ENCODE results near the gene XPC. TPM values are rescaled to one million over a fixed set of nuclear protein-coding genes. Genes with fewer than 3 reads are reported as not detected.

Gene XPC
- polyA plus RNA-seq, 3 donors: 13.4 to 22.0 (median 15.5) TPM

- Histone ChIP-seq H2AFZ (ENCODE audit: insufficient read depth, low read depth, low read length, poor library complexity, severe bottlenecking) (no peak overlapping the region), H3K9me3 (replicated peaks in 1 of 2; ENCODE audit: control insufficient read depth in 1 of 2, insufficient read depth in 1 of 2, low read length in 2 of 2) (no peaks in the 10 kb centered on the region), H3K9ac (ENCODE audit: insufficient read depth, low read length, poor library complexity, severe bottlenecking) (no peak overlapping the region), H3K4me2 (replicated peaks; ENCODE audit: extremely low read depth, low read length, poor library complexity, severe bottlenecking) (no peak overlapping the region), H3K27me3 (ENCODE audit: control insufficient read depth in 2 of 2, insufficient read depth in 2 of 2, low read length in 2 of 2) (no peaks in the 10 kb centered on the region), H3K27ac (ENCODE audit: low read depth in 1 of 2, low read length in 2 of 2) (no peak overlapping the region), H3K79me2 (ENCODE audit: insufficient read depth, low read length) (peaks cover 27% of the 10 kb centered on the region), H4K20me1 (ENCODE audit: insufficient read depth, low read length) (no peaks in the 10 kb centered on the region), H3K36me3 (replicated peaks in 1 of 2; ENCODE audit: control insufficient read depth in 1 of 2, insufficient read depth in 2 of 2, low read length in 2 of 2) (peaks cover 52 to 63% of the 10 kb centered on the region in 2 donors), H3K4me3 (replicated peaks in 1 of 3; ENCODE audit: low read depth in 2 of 3, low read length in 3 of 3) (no peak overlapping the region), H3K4me1 (ENCODE audit: control insufficient read depth in 1 of 2, insufficient read depth in 2 of 2, low read length in 2 of 2) (no peaks in the 10 kb centered on the region)
- peaks cover 58 to 83% of the 10 kb centered on the region in 2 donors for H3K36me3 Mint-ChIP-seq
- no peaks in the 10 kb centered on the region for H3K9me3 Mint-ChIP-seq
- WGBS (ENCODE audit: insufficient coverage): 100% methylated on average over 5 of the region's 5 CpGs
- no peak for DNase-seq
- peaks cover 4% of the 10 kb centered on the region for H3K4me1 Mint-ChIP-seq
- TF ChIP-seq CTCF (IDR thresholded peaks at IDR 0.05): no peak
- intact Hi-C loops (cut with micrococcal nuclease): no loop called here
- H3K27ac Mint-ChIP-seq: peak overlapping the region in 2 of 7 donors; percentile 26 to 31
- no peak overlapping the region for H3K4me3 Mint-ChIP-seq
- H3K27me3 Mint-ChIP-seq (ENCODE audit: low read depth in 3 of 3): no peaks in the 10 kb centered on the region
Observed at GRCh38 chr3:14186854-14187458, 8.6 kb upstream of the XPC start.

GRCh38 chr3:14183015-14183577, 4.7 kb upstream of the XPC start:
- Histone ChIP-seq H3K4me1 (ENCODE audit: control insufficient read depth in 1 of 2, insufficient read depth in 2 of 2, low read length in 2 of 2) (peaks cover 6 to 10% of the 10 kb centered on the region in 2 donors), H4K20me1 (ENCODE audit: insufficient read depth, low read length) (no peaks in the 10 kb centered on the region), H3K36me3 (replicated peaks in 1 of 2; ENCODE audit: control insufficient read depth in 1 of 2, insufficient read depth in 2 of 2, low read length in 2 of 2) (peaks cover 57 to 69% of the 10 kb centered on the region in 2 donors), H3K4me2 (replicated peaks; ENCODE audit: extremely low read depth, low read length, poor library complexity, severe bottlenecking) (no peak overlapping the region), H3K9me3 (replicated peaks in 1 of 2; ENCODE audit: control insufficient read depth in 1 of 2, insufficient read depth in 1 of 2, low read length in 2 of 2) (no peaks in the 10 kb centered on the region), H3K4me3 (replicated peaks in 1 of 3; ENCODE audit: low read depth in 2 of 3, low read length in 3 of 3) (no peak overlapping the region), H3K79me2 (ENCODE audit: insufficient read depth, low read length) (peaks cover 37% of the 10 kb centered on the region), H3K27ac (ENCODE audit: low read depth in 1 of 2, low read length in 2 of 2) (no peak overlapping the region), H3K9ac (ENCODE audit: insufficient read depth, low read length, poor library complexity, severe bottlenecking) (peak overlapping the region; percentile 12), H3K27me3 (ENCODE audit: control insufficient read depth in 2 of 2, insufficient read depth in 2 of 2, low read length in 2 of 2) (no peaks in the 10 kb centered on the region), H2AFZ (ENCODE audit: insufficient read depth, low read depth, low read length, poor library complexity, severe bottlenecking) (no peak overlapping the region)
- no peak for TF ChIP-seq CTCF (IDR thresholded peaks at IDR 0.05)
- H3K36me3 Mint-ChIP-seq: peaks cover 37 to 56% of the 10 kb centered on the region in 2 donors
- no peak overlapping the region for H3K4me3 Mint-ChIP-seq
- DNase-seq: no peak
- H3K27ac Mint-ChIP-seq: no peak overlapping the region
- intact Hi-C loops (cut with micrococcal nuclease): no loop called here
- peaks cover 7% of the 10 kb centered on the region for H3K4me1 Mint-ChIP-seq
- H3K9me3 Mint-ChIP-seq: peaks cover 0 to 3% (median 0%) of the 10 kb centered on the region in 7 donors
- no peaks in the 10 kb centered on the region for H3K27me3 Mint-ChIP-seq (ENCODE audit: low read depth in 3 of 3)
- 80% methylated on average over 1 of the region's 2 CpGs for WGBS (ENCODE audit: insufficient coverage)

Data from CD14-positive monocyte (primary cell).